PC-3 (cell line): Measurements from ENCODE around the gene IRX4.

Experiments used
- EZH2 ChIP-seq: fragments of 300-600 bp; sonication (generic); IDR thresholded peaks from one replicate; pipeline ENCODE4 v1.6.1; 2017; ENCODE audit warnings: antibody characterized with exemption, mild to moderate bottlenecking, low read length; ENCODE audit not compliant: unreplicated experiment
- TF ChIP-seq, protein P1 (sequence below): fragments of 300-600 bp; sonication (generic); conservative IDR thresholded peaks from 2 replicates; pipeline ENCODE4 v1.5.1; 2017; ENCODE audit warnings: antibody characterized with exemption, low read depth, mild to moderate bottlenecking, low read length

DNA sequence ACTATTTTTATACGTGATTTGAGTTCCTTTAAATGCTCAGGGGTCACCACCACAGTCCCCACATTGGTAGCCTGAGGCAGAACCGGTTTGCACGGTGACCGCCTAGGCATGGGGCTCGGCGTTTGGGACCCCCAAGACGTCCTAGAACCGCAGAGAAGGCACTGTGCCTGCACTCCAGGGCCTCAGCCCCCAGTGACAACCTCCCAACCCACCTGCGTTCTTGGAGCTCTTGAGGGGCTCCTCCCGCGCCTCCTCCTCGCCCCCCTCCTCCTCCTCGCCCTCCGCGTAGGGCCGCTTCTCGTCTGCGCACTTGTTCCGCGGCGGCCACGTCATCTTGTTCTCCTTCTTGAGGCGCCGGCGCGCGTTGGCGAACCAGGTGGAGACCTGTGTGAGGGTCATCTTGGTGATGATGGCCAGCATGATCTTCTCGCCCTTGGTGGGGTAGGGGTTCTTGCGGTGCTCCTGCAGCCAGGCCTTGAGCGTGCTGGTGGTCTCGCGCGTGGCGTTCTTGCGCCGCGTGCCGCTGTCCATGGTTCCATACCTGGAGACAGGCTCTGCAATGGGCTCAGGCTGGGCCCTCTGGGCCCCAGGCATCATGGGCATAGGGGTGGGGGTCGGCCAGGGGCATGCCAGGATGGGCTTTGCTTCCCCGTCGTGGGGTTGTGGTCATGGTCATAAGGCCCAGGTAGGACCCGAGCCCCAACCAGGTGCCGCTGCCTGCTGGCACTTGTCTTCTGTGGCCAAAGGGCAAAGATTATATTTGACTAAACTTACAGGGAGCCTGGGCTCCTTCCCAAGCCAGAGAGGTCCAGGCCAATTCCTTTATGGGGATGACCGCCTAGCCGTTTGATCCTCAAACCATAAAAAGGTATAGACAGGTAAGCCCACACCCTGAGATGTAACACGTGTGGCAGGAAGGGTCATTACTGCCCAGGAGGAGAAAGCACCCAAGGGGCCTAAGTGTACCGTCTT lies 3.1 kb downstream of the IRX4 start:
- TF ChIP-seq, protein P1, sequence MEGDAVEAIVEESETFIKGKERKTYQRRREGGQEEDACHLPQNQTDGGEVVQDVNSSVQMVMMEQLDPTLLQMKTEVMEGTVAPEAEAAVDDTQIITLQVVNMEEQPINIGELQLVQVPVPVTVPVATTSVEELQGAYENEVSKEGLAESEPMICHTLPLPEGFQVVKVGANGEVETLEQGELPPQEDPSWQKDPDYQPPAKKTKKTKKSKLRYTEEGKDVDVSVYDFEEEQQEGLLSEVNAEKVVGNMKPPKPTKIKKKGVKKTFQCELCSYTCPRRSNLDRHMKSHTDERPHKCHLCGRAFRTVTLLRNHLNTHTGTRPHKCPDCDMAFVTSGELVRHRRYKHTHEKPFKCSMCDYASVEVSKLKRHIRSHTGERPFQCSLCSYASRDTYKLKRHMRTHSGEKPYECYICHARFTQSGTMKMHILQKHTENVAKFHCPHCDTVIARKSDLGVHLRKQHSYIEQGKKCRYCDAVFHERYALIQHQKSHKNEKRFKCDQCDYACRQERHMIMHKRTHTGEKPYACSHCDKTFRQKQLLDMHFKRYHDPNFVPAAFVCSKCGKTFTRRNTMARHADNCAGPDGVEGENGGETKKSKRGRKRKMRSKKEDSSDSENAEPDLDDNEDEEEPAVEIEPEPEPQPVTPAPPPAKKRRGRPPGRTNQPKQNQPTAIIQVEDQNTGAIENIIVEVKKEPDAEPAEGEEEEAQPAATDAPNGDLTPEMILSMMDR, result no peak
- TF ChIP-seq EZH2, result no peak
